Measurements from ENCODE around the gene RELN. TPM values are rescaled to one million over a fixed set of nuclear protein-coding genes. Genes with fewer than 3 reads are reported as not detected.

The RELN gene
- total and polyA plus RNA-seq, 2 donors (not counting 1 experiment from before 2014, with no cell fraction given) = not detected

- Mint-ChIP-seq H3K4me1 (no peaks in the 10 kb centered on the region), H3K27me3 (no peaks in the 10 kb centered on the region), H3K9me3 (ENCODE audit: insufficient read depth) (no peaks in the 10 kb centered on the region), H3K27ac (no peak overlapping the region), H3K4me3 (no peak overlapping the region)
- no peak for DNase-seq
- H3K27ac ChIP-seq (ENCODE audit: low read length in 2 of 2) = no peak overlapping the region
- ChIA-PET POLR2A (no interaction called here), CTCF (no interaction called here)
- no peak for TF ChIP-seq CTCF (IDR thresholded peaks at IDR 0.05)
- no peak for TF ChIP-seq EZH2 (IDR thresholded peaks at IDR 0.05; ENCODE audit: borderline replicate concordance, insufficient read depth, low read depth, low read length, poor library complexity, severe bottlenecking)
- no peak overlapping the region for H3K4me3 ChIP-seq (ENCODE audit: control extremely low read depth in 1 of 5, extremely low read depth in 1 of 5, insufficient read depth in 1 of 5, low read depth in 2 of 5, low read length in 4 of 5)
- H3K4me2 ChIP-seq (replicated peaks; ENCODE audit: low read depth, low read length, poor library complexity, severe bottlenecking) = no peak overlapping the region
- H3K9me3 ChIP-seq (ENCODE audit: control extremely low read depth in 1 of 3, control insufficient read depth in 2 of 3, insufficient read depth in 1 of 3, low read length in 2 of 3) = no peaks in the 10 kb centered on the region
- ATAC-seq (ENCODE audit: low read depth) = no peak
- H3K9ac ChIP-seq (ENCODE audit: low read length) = no peak overlapping the region
- H4K20me1 ChIP-seq (ENCODE audit: control insufficient read depth, insufficient read depth, low read length, poor library complexity, severe bottlenecking) = no peaks in the 10 kb centered on the region
- H3K36me3 ChIP-seq (replicated peaks in 1 of 2; ENCODE audit: control extremely low read depth in 1 of 2, control insufficient read depth in 1 of 2, extremely low read depth in 1 of 2, insufficient read depth in 2 of 2, low read length in 1 of 2) = no peaks in the 10 kb centered on the region
- H2AFZ ChIP-seq (ENCODE audit: insufficient read depth, low read depth, low read length, poor library complexity, severe bottlenecking) = no peak overlapping the region
- intact Hi-C loops (cut with micrococcal nuclease) = no loop called here
- H3K79me2 ChIP-seq (ENCODE audit: control insufficient read depth, insufficient read depth, low read length) = no peaks in the 10 kb centered on the region
- H3K4me1 ChIP-seq (ENCODE audit: control insufficient read depth in 2 of 2, insufficient read depth in 2 of 2, low read length in 2 of 2) = no peaks in the 10 kb centered on the region
- H3K27me3 ChIP-seq (replicated peaks in 1 of 4; ENCODE audit: control extremely low read depth in 1 of 4, control insufficient read depth in 3 of 4, insufficient read depth in 4 of 4, low read length in 3 of 4) = peaks cover 0 to 4% (median 0%) of the 10 kb centered on the region in 4 experiments
- 100% methylated on average over 1 of the region's 1 CpG for WGBS (ENCODE audit: insufficient coverage)
Measured at GRCh38 chr7:103704701-103705100, 284.8 kb downstream of the RELN start.

DNA sequence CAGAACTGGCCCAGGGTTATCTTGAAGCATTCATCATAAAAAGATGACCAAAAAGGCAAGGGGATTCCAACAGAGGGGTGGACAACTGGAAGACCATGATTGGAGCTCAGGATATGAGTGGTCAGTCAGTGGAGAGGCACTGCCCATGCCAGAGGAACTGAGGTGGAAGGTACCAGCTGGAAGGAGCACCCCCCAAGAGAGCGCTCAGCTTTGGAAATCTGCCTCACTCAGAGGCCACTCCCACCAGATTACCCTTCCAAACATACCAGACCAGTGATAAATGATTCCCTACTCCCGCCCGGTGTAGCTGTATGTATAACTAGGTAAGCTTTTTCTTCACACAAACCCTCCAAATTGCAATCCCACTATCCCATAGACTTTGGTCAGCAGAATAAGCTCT is 286.5 kb downstream of the RELN start:
- Histone ChIP-seq H3K4me1 (ENCODE audit: control insufficient read depth in 2 of 2, insufficient read depth in 2 of 2, low read length in 2 of 2) (no peaks in the 10 kb centered on the region), H2AFZ (ENCODE audit: insufficient read depth, low read depth, low read length, poor library complexity, severe bottlenecking) (no peak overlapping the region), H3K4me2 (replicated peaks; ENCODE audit: low read depth, low read length, poor library complexity, severe bottlenecking) (no peak overlapping the region), H3K9ac (ENCODE audit: low read length) (no peak overlapping the region), H4K20me1 (ENCODE audit: control insufficient read depth, insufficient read depth, low read length, poor library complexity, severe bottlenecking) (no peaks in the 10 kb centered on the region), H3K79me2 (ENCODE audit: control insufficient read depth, insufficient read depth, low read length) (no peaks in the 10 kb centered on the region), H3K27me3 (replicated peaks in 1 of 4; ENCODE audit: control extremely low read depth in 1 of 4, control insufficient read depth in 3 of 4, insufficient read depth in 4 of 4, low read length in 3 of 4) (peaks cover 0 to 4% (median 0%) of the 10 kb centered on the region in 4 experiments), H3K36me3 (replicated peaks in 1 of 2; ENCODE audit: control extremely low read depth in 1 of 2, control insufficient read depth in 1 of 2, extremely low read depth in 1 of 2, insufficient read depth in 2 of 2, low read length in 1 of 2) (no peaks in the 10 kb centered on the region), H3K4me3 (ENCODE audit: control extremely low read depth in 1 of 5, extremely low read depth in 1 of 5, insufficient read depth in 1 of 5, low read depth in 2 of 5, low read length in 4 of 5) (no peak overlapping the region), H3K27ac (ENCODE audit: low read length in 2 of 2) (no peak overlapping the region), H3K9me3 (ENCODE audit: control extremely low read depth in 1 of 3, control insufficient read depth in 2 of 3, insufficient read depth in 1 of 3, low read length in 2 of 3) (no peaks in the 10 kb centered on the region)
- CTCF ChIA-PET = no interaction called here
- ATAC-seq (ENCODE audit: low read depth) (no peak), DNase-seq (no peak)
- Mint-ChIP-seq H3K4me1 (no peaks in the 10 kb centered on the region), H3K4me3 (no peak overlapping the region), H3K27me3 (no peaks in the 10 kb centered on the region), H3K27ac (no peak overlapping the region), H3K9me3 (ENCODE audit: insufficient read depth) (no peaks in the 10 kb centered on the region)
- POLR2A ChIA-PET = no interaction called here
- TF ChIP-seq CTCF (IDR thresholded peaks at IDR 0.05) = no peak
- TF ChIP-seq EZH2 (IDR thresholded peaks at IDR 0.05; ENCODE audit: borderline replicate concordance, insufficient read depth, low read depth, low read length, poor library complexity, severe bottlenecking) = no peak
- 93% methylated on average over 2 of the region's 3 CpGs for WGBS (ENCODE audit: insufficient coverage)
- intact Hi-C loops (cut with micrococcal nuclease) = no loop called here

Data from B cell (primary cell).